ENCODE data around the gene HIBADH.

Gene HIBADH

DNA sequence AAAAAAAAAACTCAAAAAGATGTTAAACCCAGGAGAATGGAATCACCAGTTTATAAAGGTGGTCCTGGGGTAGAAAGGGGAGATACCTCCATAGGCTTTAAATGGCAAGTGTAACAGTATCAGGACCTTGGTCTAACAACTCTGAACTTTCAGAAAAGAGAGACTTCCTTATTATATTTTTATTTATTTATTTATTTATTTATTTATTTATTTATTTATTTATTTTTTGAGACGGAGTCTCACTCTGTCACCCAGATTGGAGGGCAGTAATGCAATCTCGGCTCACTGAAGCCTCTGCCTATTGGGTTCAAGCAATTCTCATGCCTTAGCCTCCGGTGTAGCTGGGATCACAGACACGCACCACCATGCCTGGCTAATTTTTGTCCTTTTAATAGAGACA is 12.4 kb downstream of the HIBADH start:
- TF ChIP-seq, protein P1, sequence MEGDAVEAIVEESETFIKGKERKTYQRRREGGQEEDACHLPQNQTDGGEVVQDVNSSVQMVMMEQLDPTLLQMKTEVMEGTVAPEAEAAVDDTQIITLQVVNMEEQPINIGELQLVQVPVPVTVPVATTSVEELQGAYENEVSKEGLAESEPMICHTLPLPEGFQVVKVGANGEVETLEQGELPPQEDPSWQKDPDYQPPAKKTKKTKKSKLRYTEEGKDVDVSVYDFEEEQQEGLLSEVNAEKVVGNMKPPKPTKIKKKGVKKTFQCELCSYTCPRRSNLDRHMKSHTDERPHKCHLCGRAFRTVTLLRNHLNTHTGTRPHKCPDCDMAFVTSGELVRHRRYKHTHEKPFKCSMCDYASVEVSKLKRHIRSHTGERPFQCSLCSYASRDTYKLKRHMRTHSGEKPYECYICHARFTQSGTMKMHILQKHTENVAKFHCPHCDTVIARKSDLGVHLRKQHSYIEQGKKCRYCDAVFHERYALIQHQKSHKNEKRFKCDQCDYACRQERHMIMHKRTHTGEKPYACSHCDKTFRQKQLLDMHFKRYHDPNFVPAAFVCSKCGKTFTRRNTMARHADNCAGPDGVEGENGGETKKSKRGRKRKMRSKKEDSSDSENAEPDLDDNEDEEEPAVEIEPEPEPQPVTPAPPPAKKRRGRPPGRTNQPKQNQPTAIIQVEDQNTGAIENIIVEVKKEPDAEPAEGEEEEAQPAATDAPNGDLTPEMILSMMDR (IDR thresholded peaks at IDR 0.05; ENCODE audit: low read depth, low read length): no peak
- no peak for DNase-seq
- H3K36me3 ChIP-seq: no peaks in the 10 kb centered on the region; the same call in 1 of the 2 replicates
- H3K27me3 ChIP-seq: no peaks in the 10 kb centered on the region
- H3K9me3 ChIP-seq: no peaks in the 10 kb centered on the region
- no peak overlapping the region for H3K4me3 ChIP-seq (ENCODE audit: low read depth, low read length)
- H3K4me1 ChIP-seq: no peaks in the 10 kb centered on the region

DNA sequence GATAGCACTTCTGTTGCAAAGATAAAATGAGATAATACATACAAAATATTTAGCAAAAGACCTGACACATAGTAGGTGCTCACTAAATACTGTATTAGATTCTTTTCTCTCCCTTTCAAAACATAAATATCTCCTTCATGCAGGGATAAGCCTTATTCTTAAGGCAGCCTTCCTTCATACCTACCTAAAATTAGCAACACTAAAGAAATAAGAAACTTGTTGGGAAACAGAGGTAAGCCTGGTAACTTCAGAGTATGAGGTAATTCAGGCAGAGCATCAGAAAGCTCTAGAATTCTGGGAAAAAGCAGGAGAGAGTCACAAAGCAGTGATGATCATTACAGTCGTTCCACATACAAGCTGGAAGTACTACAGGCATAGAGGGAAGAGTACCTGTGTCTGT is 15.2 kb downstream of the HIBADH start:
- Histone ChIP-seq H3K9me3 (no peaks in the 10 kb centered on the region), H3K4me1 (no peaks in the 10 kb centered on the region), H3K4me3 (ENCODE audit: low read depth, low read length) (no peak overlapping the region), H3K27me3 (no peaks in the 10 kb centered on the region), H3K36me3 (no peaks in the 10 kb centered on the region; the same call in 1 of the 2 replicates)
- DNase-seq: no peak
- TF ChIP-seq, protein P1 (IDR thresholded peaks at IDR 0.05; ENCODE audit: low read depth, low read length): no peak

DNA sequence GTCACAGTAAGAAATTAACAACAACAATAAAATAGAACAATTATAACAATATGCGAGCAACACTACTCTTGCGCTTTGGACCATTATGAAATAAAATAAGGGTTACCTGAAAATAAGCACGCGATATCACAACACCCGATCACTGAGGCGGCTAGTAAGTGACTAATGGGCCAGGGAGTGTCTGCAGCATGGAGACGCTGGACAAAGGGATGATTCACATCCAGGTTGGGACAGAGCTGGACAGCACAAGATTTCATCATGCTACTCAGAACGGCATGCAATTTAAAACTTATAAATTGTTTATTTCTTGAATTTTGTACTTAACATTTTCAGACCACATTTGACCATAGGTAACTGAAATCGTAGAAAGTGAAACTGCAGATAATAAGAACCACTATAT is 15.6 kb downstream of the HIBADH start:
- no peak for DNase-seq
- H3K9me3 ChIP-seq: no peaks in the 10 kb centered on the region
- no peak overlapping the region for H3K4me3 ChIP-seq (ENCODE audit: low read depth, low read length)
- no peaks in the 10 kb centered on the region; the same call in 1 of the 2 replicates for H3K36me3 ChIP-seq
- H3K4me1 ChIP-seq: no peaks in the 10 kb centered on the region
- H3K27me3 ChIP-seq: no peaks in the 10 kb centered on the region
- TF ChIP-seq, protein P1 (IDR thresholded peaks at IDR 0.05; ENCODE audit: low read depth, low read length): no peak

DNA sequence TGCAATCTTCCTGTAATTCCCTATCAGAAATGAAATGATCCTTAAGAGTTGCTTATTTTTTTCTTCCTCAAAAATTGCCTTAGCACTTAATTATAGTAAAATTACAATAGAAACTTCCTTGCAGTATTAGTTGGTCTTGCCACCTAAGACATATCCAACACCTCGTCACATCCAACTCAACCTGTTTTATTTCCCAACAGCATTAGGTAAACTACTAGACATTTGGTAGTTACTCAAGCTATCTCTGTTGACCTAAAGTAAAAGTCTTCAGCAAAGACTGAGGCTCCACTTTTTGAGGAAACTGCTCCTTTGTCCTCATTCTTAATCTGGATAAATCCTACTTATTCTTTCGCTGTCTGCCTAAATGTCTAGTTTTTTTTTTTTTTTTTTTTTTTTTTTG is 20.4 kb downstream of the HIBADH start:
- Histone ChIP-seq H3K4me3 (ENCODE audit: low read depth, low read length) (no peak overlapping the region), H3K9me3 (no peaks in the 10 kb centered on the region), H3K27me3 (no peaks in the 10 kb centered on the region), H3K4me1 (no peaks in the 10 kb centered on the region), H3K36me3 (no peaks in the 10 kb centered on the region; the same call in 1 of the 2 replicates)
- DNase-seq: no peak
- TF ChIP-seq, protein P1 (IDR thresholded peaks at IDR 0.05; ENCODE audit: low read depth, low read length): no peak

DNA sequence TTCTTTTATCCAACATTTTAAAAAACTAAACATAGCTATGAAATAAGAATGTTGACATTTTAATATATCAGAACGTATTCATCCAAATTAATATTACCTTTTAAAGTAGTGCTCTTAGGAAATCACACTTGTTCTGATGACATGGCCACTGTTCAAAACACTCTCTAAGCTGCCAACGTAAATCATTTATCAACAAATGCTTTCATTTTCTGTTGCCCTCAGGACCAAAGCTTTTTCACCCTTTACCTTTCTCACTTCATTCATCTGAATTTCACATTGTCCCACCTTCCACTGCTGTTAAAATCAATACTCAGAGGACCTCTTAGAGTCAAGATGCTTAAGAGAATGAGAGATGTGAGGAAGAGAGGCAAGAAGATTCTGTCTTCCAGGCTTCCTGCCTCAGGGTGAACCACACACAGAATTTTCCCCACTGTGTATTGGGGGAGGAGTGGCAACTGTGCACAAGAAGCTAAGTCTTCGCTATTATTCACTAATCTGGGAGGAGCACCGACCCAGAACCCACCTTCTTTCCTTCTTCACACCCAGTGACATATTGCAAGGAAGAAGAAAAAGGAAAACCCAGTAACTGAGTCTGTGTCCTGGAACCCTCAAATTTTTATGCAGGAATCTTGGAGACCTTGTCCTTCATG is 21.0 kb downstream of the HIBADH start:
- no peak for DNase-seq
- H3K9me3 ChIP-seq: no peaks in the 10 kb centered on the region
- no peaks in the 10 kb centered on the region for H3K36me3 ChIP-seq
- H3K27me3 ChIP-seq: no peaks in the 10 kb centered on the region
- H3K4me1 ChIP-seq: no peaks in the 10 kb centered on the region; the same call in 1 of the 2 replicates
- TF ChIP-seq, protein P1 (IDR thresholded peaks at IDR 0.05; ENCODE audit: low read depth, low read length): no peak
- H3K4me3 ChIP-seq (ENCODE audit: low read depth, low read length): no peak overlapping the region

DNA sequence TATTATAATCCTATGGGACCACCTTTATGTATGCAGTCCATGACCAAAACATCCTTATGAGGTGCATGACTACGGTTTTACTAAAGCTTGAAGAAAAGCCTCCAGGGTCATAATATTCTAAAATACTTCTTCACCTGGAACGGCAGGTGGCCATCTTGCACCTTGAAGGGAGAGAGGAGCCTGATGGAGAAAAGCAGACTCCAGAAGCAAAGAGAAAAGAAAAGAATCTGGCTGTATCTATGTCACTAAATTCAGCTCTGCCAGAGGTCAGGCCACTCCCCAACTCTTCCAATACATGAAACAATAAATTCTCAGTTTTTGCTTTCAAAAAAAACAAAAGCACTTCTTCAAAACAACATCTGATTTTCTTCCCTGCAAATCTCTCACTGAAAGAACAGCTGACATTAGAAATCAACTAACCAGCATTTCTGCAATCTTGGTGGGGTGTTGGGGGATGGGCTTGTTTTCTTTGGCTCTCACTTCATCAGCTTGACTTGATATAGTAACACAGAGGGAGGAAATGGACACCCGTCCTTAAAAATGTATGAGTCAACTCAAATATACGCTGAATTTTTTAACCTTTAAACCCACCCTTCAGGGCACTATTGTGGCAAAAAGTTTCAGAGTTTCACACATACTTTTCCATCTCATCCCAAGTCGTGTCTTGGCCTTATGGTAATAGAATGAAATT is 21.7 kb downstream of the HIBADH start:
- Histone ChIP-seq H3K4me1 (no peaks in the 10 kb centered on the region; the same call in 1 of the 2 replicates), H3K36me3 (no peaks in the 10 kb centered on the region), H3K9me3 (no peaks in the 10 kb centered on the region), H3K4me3 (ENCODE audit: low read depth, low read length) (no peak overlapping the region), H3K27me3 (no peaks in the 10 kb centered on the region)
- TF ChIP-seq, protein P1 (IDR thresholded peaks at IDR 0.05; ENCODE audit: low read depth, low read length): no peak
- DNase-seq: no peak
